Smooth muscle cell (in vitro differentiated cells): ENCODE data around the gene CFAP90. TPM values are rescaled to one million over a fixed set of nuclear protein-coding genes. Genes with fewer than 3 reads are reported as not detected.

ENCODE experiments used
- DNase-seq: peaks from one replicate; lab custom pipeline; 2025; ENCODE audit not compliant: unreplicated experiment; lab: John Stamatoyannopoulos, UW
- H2AFZ ChIP-seq: fragments of 200-600 bp; sonication (generic); 2 replicates; pipeline ENCODE4 v1.6.0; 2016; ENCODE audit warnings: antibody characterized with exemption, low read depth, mild to moderate bottlenecking
- H3F3A ChIP-seq: fragments of 200-600 bp; sonication (generic); 2 replicates; pipeline ENCODE4 v1.6.0; 2017; ENCODE audit warnings: antibody characterized with exemption, low read depth
- H3K27ac ChIP-seq: fragments of 200-600 bp; sonication (generic); 2 replicates; pipeline ENCODE4 v1.5.1; 2016; ENCODE audit warnings: low read depth, mild to moderate bottlenecking
- H3K27me3 ChIP-seq: fragments of 200-600 bp; sonication (generic); 2 replicates; pipeline ENCODE4 v1.6.1; 2016; ENCODE audit warnings: low read depth, mild to moderate bottlenecking
- H3K36me3 ChIP-seq: fragments of 200-600 bp; sonication (generic); 2 replicates; pipeline ENCODE4 v1.5.1; 2016; ENCODE audit warnings: low read depth
- H3K4me1 ChIP-seq: fragments of 200-600 bp; sonication (generic); 2 replicates; pipeline ENCODE4 v1.5.1; 2016; ENCODE audit warnings: low read depth
- H3K4me2 ChIP-seq: fragments of 200-600 bp; sonication (generic); 2 replicates; pipeline ENCODE4 v1.6.0; 2016; ENCODE audit warnings: mild to moderate bottlenecking
- H3K4me3 ChIP-seq: fragments of 200-600 bp; sonication (generic); 2 replicates; pipeline ENCODE4 v1.5.1; 2016; ENCODE audit warnings: mild to moderate bottlenecking
- H3K79me2 ChIP-seq: fragments of 200-600 bp; sonication (generic); 2 replicates; pipeline ENCODE4 v1.6.0; 2016; ENCODE audit warnings: low read depth, mild to moderate bottlenecking
- H3K9ac ChIP-seq: fragments of 200-600 bp; sonication (generic); 2 replicates; pipeline ENCODE4 v1.6.0; 2016; ENCODE audit warnings: low read depth
- H3K9me3 ChIP-seq: fragments of 200-600 bp; sonication (generic); replicated peaks from 2 replicates; pipeline ENCODE4 v1.5.1; 2016; ENCODE audit warnings: low read depth
- H4K20me1 ChIP-seq: fragments of 200-600 bp; sonication (generic); 2 replicates; pipeline ENCODE4 v1.6.0; 2016; ENCODE audit warnings: low read depth
- CTCF ChIP-seq: fragments of 200-600 bp; sonication (generic); IDR thresholded peaks from 2 replicates; pipeline ENCODE4 v1.5.1; 2017; ENCODE audit warnings: borderline replicate concordance, mild to moderate bottlenecking, antibody characterized with exemption; ENCODE audit not compliant: insufficient read depth, poor library complexity, severe bottlenecking
- WGBS: methylation state at CpG from one replicate; pipeline ENCODE4 v1.1.7; 2016; ENCODE audit warnings: low lambda C conversion rate; 5-methylcytosine and 5-hydroxymethylcytosine counted together
- polyA plus RNA-seq: library from polyadenylated mRNA; unstranded; fragments of >200 nt; fragmentation: Nextera tagmentation; extraction: Ambion mirVana; gene quantifications from 2 replicates; pipeline ENCODE4 v1.2.1, GENCODE V29; 2016
- total RNA-seq: library from RNA; depleted of rRNA; stranded (reverse); fragments of >200 nt; gene quantifications from 2 replicates; pipeline ENCODE4 v1.2.3, GENCODE V29; 2014

CFAP90 gene
- total and polyA plus RNA-seq, 2 experiments from 2014 or later = 0.22 to 0.82 TPM

- no peak for DNase-seq
- peaks cover 3% of the 10 kb centered on the region for H4K20me1 ChIP-seq
- peaks cover 7% of the 10 kb centered on the region for H3K36me3 ChIP-seq
- H3K9ac ChIP-seq = no peak overlapping the region
- no peak overlapping the region for H3K4me3 ChIP-seq
- no peak overlapping the region for H3K27ac ChIP-seq
- no peaks in the 10 kb centered on the region for H3K4me1 ChIP-seq
- H3K79me2 ChIP-seq = no peaks in the 10 kb centered on the region
- no peaks in the 10 kb centered on the region for H3F3A ChIP-seq
- WGBS = 82% methylated on average over 5 of the region's 5 CpGs
- no peak for TF ChIP-seq CTCF
- H3K9me3 ChIP-seq = no peaks in the 10 kb centered on the region
- H2AFZ ChIP-seq = no peak overlapping the region
- no peak overlapping the region for H3K4me2 ChIP-seq
- H3K27me3 ChIP-seq = no peaks in the 10 kb centered on the region
Observed at GRCh38 chr5:7884491-7885267, 33.7 kb upstream of the CFAP90 start.

GRCh38 chr5:7882926-7883325 is 32.0 kb upstream of the CFAP90 start:
- Histone ChIP-seq H3K9me3 (no peaks in the 10 kb centered on the region), H3F3A (peaks cover 2% of the 10 kb centered on the region), H3K4me3 (no peak overlapping the region), H2AFZ (no peak overlapping the region), H3K36me3 (peaks cover 7% of the 10 kb centered on the region), H3K79me2 (peaks cover 3% of the 10 kb centered on the region), H3K4me2 (no peak overlapping the region), H3K4me1 (no peaks in the 10 kb centered on the region), H3K27ac (no peak overlapping the region), H3K9ac (no peak overlapping the region), H3K27me3 (no peaks in the 10 kb centered on the region), H4K20me1 (peaks cover 18% of the 10 kb centered on the region)
- no peak for TF ChIP-seq CTCF
- WGBS = 96% methylated on average over 4 of the region's 4 CpGs
- DNase-seq = no peak

GRCh38 chr5:7881816-7882215 is 30.9 kb upstream of the CFAP90 start:
- no peak for TF ChIP-seq CTCF

GRCh38 chr5:7881091-7881490 is 30.2 kb upstream of the CFAP90 start:
- Histone ChIP-seq H2AFZ (no peak overlapping the region), H3K27ac (no peak overlapping the region), H4K20me1 (peaks cover 33% of the 10 kb centered on the region), H3K9me3 (no peaks in the 10 kb centered on the region), H3K36me3 (peaks cover 10% of the 10 kb centered on the region), H3K9ac (no peak overlapping the region), H3K79me2 (peaks cover 7% of the 10 kb centered on the region), H3K4me1 (no peaks in the 10 kb centered on the region), H3F3A (peaks cover 3% of the 10 kb centered on the region), H3K27me3 (no peaks in the 10 kb centered on the region), H3K4me2 (no peak overlapping the region), H3K4me3 (no peak overlapping the region)
- no peak for DNase-seq
- no peak for TF ChIP-seq CTCF
- WGBS = 95% methylated on average over 4 of the region's 4 CpGs

More at GRCh38 chr5:7881816-7882215, 30.9 kb upstream of the CFAP90 start:
- no peaks in the 10 kb centered on the region for H3K27me3 ChIP-seq
- H4K20me1 ChIP-seq = peaks cover 29% of the 10 kb centered on the region
- H3K4me2 ChIP-seq = no peak overlapping the region
- DNase-seq = no peak
- no peak overlapping the region for H3K4me3 ChIP-seq
- no peak overlapping the region for H3K9ac ChIP-seq
- peaks cover 3% of the 10 kb centered on the region for H3F3A ChIP-seq
- no peaks in the 10 kb centered on the region for H3K4me1 ChIP-seq
- WGBS = 98% methylated on average over 2 of the region's 2 CpGs
- H3K36me3 ChIP-seq = peaks cover 7% of the 10 kb centered on the region
- H3K9me3 ChIP-seq = no peaks in the 10 kb centered on the region
- H3K79me2 ChIP-seq = peaks cover 7% of the 10 kb centered on the region
- H2AFZ ChIP-seq = no peak overlapping the region
- no peak overlapping the region for H3K27ac ChIP-seq
